ENCODE measurements around the gene MTSS2. TPM values are rescaled to one million over a fixed set of nuclear protein-coding genes. Genes with fewer than 3 reads are reported as not detected.
A peak's percentile ranks its signal among the peaks of the same experiment; 100 is the strongest.

The MTSS2 gene
- 10 to 100 TPM; 50.7 to 51.4 TPM for total RNA-seq
- long read RNA-seq, result 0 reads

- DNase-seq (peak; percentile 84), ATAC-seq (peak; percentile 65 to 72)
- intact Hi-C loops (cut with DNase I), result loop anchor here (2.0 to 10.0 kb wide), 2 partner anchors 53 to 59 kb away; no protein-coding TSS in a partner anchor
Observed at GRCh38 chr16:70685938-70686375, at the start of gene MTSS2. Gene MTSS2 (minus strand): TSS chr16:70686053. CDS start chr16:70685791, 262 bp downstream.

- intact Hi-C loops (cut with DNase I), result loop anchor here in 1 of 2 donors (5.0 kb wide), 1 partner anchor 33 kb away; no protein-coding TSS in a partner anchor
- no peak for DNase-seq
- ATAC-seq, result peak; percentile 15 to 33
Observed at GRCh38 chr16:70735141-70735979, 49.5 kb upstream of the MTSS2 start.

GRCh38 chr16:70734522-70735095 lies 48.8 kb upstream of the MTSS2 start:
- intact Hi-C loops (cut with DNase I), result loop anchor here in 1 of 2 donors (5.0 kb wide), 1 partner anchor 32 kb away; no protein-coding TSS in a partner anchor
- DNase-seq (no peak), ATAC-seq (no peak)

GRCh38 chr16:70730944-70731343 lies 45.1 kb upstream of the MTSS2 start:
- intact Hi-C loops (cut with DNase I), result no loop called here
- peak; percentile 68 to 75 for ATAC-seq
- peak; percentile 45 for DNase-seq

GRCh38 chr16:70730031-70730430 lies 44.2 kb upstream of the MTSS2 start:
- DNase-seq (no peak), ATAC-seq (no peak)
- intact Hi-C loops (cut with DNase I), result no loop called here

- intact Hi-C loops (cut with DNase I), result no loop called here
Observed at GRCh38 chr16:70729292-70729691, 43.4 kb upstream of the MTSS2 start.

GRCh38 chr16:70728150-70728549 lies 42.3 kb upstream of the MTSS2 start:
- intact Hi-C loops (cut with DNase I), result no loop called here
- no peak for DNase-seq
- ATAC-seq, result no peak

More at GRCh38 chr16:70729292-70729691, 43.4 kb upstream of the MTSS2 start:
- no peak for ATAC-seq
- DNase-seq, result no peak

- intact Hi-C loops (cut with DNase I), result no loop called here
- DNase-seq (no peak), ATAC-seq (peak; percentile 26 to 36)
Observed at GRCh38 chr16:70726892-70727361, 41.1 kb upstream of the MTSS2 start.

GRCh38 chr16:70725912-70726828 lies 40.3 kb upstream of the MTSS2 start:
- intact Hi-C loops (cut with DNase I), result no loop called here
- DNase-seq, result peak; percentile 62
- ATAC-seq, result peak; percentile 77 to 79

- peak; percentile 61 to 73 for ATAC-seq
- DNase-seq, result no peak
- intact Hi-C loops (cut with DNase I), result no loop called here
Observed at GRCh38 chr16:70725024-70725911, 39.4 kb upstream of the MTSS2 start.

- ATAC-seq, result no peak
- DNase-seq, result no peak
- intact Hi-C loops (cut with DNase I), result no loop called here
Observed at GRCh38 chr16:70724146-70725023, 38.5 kb upstream of the MTSS2 start.

- intact Hi-C loops (cut with DNase I), result no loop called here
- no peak for ATAC-seq
Observed at GRCh38 chr16:70723740-70724145, 37.9 kb upstream of the MTSS2 start.

GRCh38 chr16:70721202-70721963 lies 35.5 kb upstream of the MTSS2 start:
- intact Hi-C loops (cut with DNase I), result no loop called here
- ATAC-seq, result no peak
- DNase-seq, result no peak

More at GRCh38 chr16:70723740-70724145, 37.9 kb upstream of the MTSS2 start:
- DNase-seq, result no peak

- ATAC-seq, result no peak
- no peak for DNase-seq
- intact Hi-C loops (cut with DNase I), result no loop called here
Observed at GRCh38 chr16:70720425-70721201, 34.8 kb upstream of the MTSS2 start.

GRCh38 chr16:70717065-70717464 lies 31.2 kb upstream of the MTSS2 start:
- intact Hi-C loops (cut with DNase I), result no loop called here
- DNase-seq (no peak), ATAC-seq (no peak)
